Measurements from ENCODE around the gene SMYD3.

Gene SMYD3

GRCh38 chr1:246134789-246135188 is 372.3 kb downstream of the SMYD3 start:
- no peak for DNase-seq

GRCh38 chr1:246131095-246131494 is 376.0 kb downstream of the SMYD3 start:
- DNase-seq = no peak

GRCh38 chr1:246128494-246129069 is 378.5 kb downstream of the SMYD3 start:
- no peak for DNase-seq

DNA sequence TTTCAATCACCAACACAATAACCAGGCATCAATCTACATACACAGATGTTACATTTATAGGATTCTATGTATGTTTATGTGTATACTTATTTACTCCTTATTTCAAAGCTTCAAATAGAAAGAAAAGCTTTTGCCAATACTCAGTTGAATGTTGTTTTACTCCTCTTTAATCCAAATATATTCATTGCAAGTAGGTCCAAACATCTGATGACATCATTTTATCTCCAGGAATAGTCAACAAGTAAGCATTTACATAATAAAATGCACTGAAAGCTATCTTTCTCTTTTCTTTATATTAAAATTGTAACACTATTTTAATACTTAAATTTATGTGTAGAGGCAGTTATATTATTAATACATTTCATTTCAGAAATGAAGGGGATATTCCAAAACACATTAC is 380.5 kb downstream of the SMYD3 start:
- DNase-seq = no peak

- DNase-seq = no peak
Observed at GRCh38 chr1:246122071-246122470, 385.0 kb downstream of the SMYD3 start.

GRCh38 chr1:246121533-246121932 is 385.5 kb downstream of the SMYD3 start:
- DNase-seq = no peak

GRCh38 chr1:246117066-246117791 is 389.9 kb downstream of the SMYD3 start:
- DNase-seq = peak; percentile 72

- DNase-seq = no peak
Observed at GRCh38 chr1:246114369-246114768, 392.7 kb downstream of the SMYD3 start.

DNA sequence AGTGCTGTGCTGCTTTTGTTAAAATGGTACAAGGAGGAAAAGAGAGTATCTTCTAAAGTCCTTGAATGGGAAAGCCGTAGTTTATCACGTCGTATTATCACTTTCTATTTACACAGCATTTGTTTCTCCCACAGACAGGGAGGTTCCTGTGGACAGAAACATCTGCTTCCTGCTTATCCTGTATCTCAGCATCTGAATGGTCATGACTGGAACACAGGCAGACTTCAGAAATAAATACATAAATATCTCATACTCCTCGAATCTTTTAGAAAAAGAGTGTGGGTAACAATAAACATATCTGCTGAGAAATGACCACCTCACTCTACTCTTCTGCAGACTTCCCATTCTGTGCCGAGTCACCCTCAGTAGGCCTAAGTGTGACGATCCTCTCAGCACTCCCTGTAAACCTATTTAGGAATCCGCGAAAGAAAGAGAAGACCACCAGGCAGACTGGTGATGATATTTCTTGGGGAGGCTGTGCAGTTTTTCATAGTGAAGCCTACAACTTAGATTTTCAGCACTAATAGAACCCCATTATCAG is 393.5 kb downstream of the SMYD3 start:
- no peak for DNase-seq

GRCh38 chr1:246111570-246111969 is 395.5 kb downstream of the SMYD3 start:
- no peak for DNase-seq

GRCh38 chr1:246110343-246111219 is 396.5 kb downstream of the SMYD3 start:
- DNase-seq = no peak

- DNase-seq = no peak
Observed at GRCh38 chr1:246108278-246108925, 398.7 kb downstream of the SMYD3 start.

DNA sequence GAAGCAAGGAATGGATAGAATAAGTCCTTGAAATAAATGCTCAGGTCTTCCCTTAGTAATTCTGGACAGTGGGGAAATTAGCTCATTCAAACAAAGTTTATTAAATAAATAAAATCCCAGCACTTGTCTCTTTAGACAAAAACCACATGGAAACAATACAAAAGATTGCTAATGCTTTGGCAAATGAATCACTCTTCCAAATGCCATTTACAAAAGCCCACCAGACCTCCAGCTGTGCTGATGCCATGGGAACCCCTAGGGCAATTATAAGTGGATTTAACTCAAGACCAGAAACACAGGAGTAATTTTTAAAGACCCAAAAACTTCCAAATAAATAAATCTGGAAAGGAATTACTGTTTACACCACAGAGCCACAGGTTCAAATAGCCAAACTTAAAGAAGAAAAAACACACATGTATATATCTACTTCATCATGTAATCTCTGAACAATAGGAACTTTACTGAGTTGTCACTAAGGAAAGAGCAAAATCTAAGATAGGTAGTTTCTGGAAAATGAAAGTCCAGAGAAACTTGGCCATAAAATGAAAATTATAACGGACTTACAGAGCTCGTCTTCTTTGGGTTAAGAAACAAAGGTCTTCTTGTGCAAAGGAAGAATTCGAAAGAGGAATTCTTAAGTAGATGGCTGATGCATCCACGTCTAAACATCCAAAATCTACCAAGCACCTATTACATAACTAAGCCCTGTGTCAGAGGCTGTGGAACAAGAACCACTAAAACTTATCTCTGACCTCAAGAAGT is 399.4 kb downstream of the SMYD3 start:
- DNase-seq = no peak

DNA sequence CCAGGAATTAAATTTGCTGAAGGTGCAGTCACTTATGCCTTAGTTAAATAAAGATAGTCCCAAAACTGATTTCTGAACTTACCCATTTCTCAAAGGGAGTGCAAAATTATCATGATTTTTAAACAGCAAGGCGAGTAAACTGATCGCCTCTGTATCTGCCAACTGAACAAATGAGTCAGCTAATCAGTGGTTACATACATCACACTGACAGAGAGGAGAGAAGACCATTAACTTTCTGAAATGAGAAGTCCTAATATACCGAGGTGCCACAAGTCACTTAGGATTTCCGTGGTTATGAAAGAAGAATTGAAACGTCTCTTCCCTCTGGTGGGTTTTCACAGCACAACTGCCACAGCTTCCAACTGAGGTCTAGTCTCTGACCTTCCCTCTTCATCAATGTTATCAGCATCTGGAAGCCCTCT is 400.7 kb downstream of the SMYD3 start:
- no peak for DNase-seq

- DNase-seq = no peak
Observed at GRCh38 chr1:246104927-246105326, 402.2 kb downstream of the SMYD3 start.

GRCh38 chr1:246099570-246099969 is 407.5 kb downstream of the SMYD3 start:
- no peak for DNase-seq

- DNase-seq = no peak
Observed at GRCh38 chr1:246096356-246096755, 410.7 kb downstream of the SMYD3 start.

- DNase-seq = no peak
Observed at GRCh38 chr1:246095443-246095842, 411.6 kb downstream of the SMYD3 start.

DNA sequence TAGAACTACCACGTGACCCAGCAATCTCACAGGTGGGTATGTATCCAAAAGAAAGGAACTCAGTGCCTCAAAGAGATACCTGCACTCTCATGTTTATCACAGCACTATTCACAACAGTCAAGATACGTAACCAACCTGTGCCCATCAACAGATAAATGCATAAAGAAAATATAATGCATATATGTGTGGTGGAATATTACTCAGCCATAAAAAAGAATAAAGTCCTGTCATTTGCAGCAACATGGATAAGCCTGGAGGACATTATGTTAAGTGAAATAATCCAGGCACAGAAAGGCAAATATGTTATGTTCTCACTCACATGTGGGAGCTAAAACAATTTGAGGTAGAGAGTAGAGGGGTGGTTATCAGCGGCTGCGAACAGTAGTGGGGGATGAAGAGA is 413.8 kb downstream of the SMYD3 start:
- DNase-seq = no peak

GRCh38 chr1:246092136-246092535 is 414.9 kb downstream of the SMYD3 start:
- no peak for DNase-seq

DNA sequence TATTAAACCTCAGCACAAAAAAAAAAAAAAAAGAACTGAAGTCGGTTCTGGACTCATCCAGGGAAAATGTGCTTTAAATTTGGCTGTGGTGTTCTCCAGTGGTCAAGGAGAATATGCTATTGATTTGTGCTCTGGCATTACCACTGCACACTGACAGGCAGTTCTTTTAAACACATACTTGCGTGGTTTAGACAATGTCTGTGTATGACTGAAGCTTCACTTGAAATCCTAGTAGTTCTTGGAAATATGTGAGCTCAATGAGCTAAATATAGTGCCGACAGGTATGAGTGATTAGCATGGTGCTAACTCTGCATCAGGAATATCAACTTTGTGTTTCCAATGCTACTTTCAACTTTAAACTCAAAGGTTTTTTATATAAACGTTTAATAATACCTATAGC is 415.6 kb downstream of the SMYD3 start:
- no peak for DNase-seq

- DNase-seq = no peak
Observed at GRCh38 chr1:246086191-246086590, 420.9 kb downstream of the SMYD3 start.
